Neural progenitor cell (in vitro differentiated cells): ENCODE results near the gene DCUN1D4. TPM values are rescaled to one million over a fixed set of nuclear protein-coding genes. Genes with fewer than 3 reads are reported as not detected.

ENCODE experiments used
- DNase-seq: peaks from one replicate; pipeline ENCODE4 v3.0.0-alpha.2; 2016; ENCODE audit warnings: low spot score
- H2AFZ ChIP-seq: fragments of 200-600 bp; sonication (generic); replicated peaks from 2 replicates; pipeline ENCODE4 v1.6.1; 2016; ENCODE audit warnings: antibody characterized with exemption
- H3F3A ChIP-seq: fragments of 200-600 bp; sonication (generic); 2 replicates; pipeline ENCODE4 v1.6.1; 2016; ENCODE audit warnings: antibody characterized with exemption, low read depth
- H3K27ac ChIP-seq: fragments of 200-600 bp; sonication (generic); 2 replicates; pipeline ENCODE4 v1.5.1; 2016; ENCODE audit warnings: mild to moderate bottlenecking
- H3K27me3 ChIP-seq: fragments of 200-600 bp; sonication (generic); 2 replicates; pipeline ENCODE4 v1.6.1; 2016; ENCODE audit warnings: mild to moderate bottlenecking, moderate library complexity
- H3K36me3 ChIP-seq: fragments of 200-600 bp; sonication (generic); 2 replicates; pipeline ENCODE4 v1.5.1; 2016
- H3K4me1 ChIP-seq: fragments of 200-600 bp; sonication (generic); 2 replicates; pipeline ENCODE4 v1.6.1; 2016; ENCODE audit warnings: mixed run types
- H3K4me2 ChIP-seq: fragments of 200-600 bp; sonication (generic); 2 replicates; pipeline ENCODE4 v1.6.1; 2016
- H3K4me3 ChIP-seq: fragments of 200-600 bp; sonication (generic); 2 replicates; pipeline ENCODE4 v1.5.1; 2016
- H3K79me2 ChIP-seq: fragments of 200-600 bp; sonication (generic); 2 replicates; pipeline ENCODE4 v1.6.1; 2016; ENCODE audit warnings: low read depth
- H3K9ac ChIP-seq: fragments of 200-600 bp; sonication (generic); 2 replicates; pipeline ENCODE4 v1.6.1; 2016
- H3K9me3 ChIP-seq: fragments of 200-600 bp; sonication (generic); 2 replicates; pipeline ENCODE4 v1.5.1; 2016; ENCODE audit warnings: low read depth
- H4K20me1 ChIP-seq: fragments of 200-600 bp; sonication (generic); 2 replicates; pipeline ENCODE4 v1.6.1; 2016; ENCODE audit warnings: low read depth
- H3K27ac Mint-ChIP-seq: 3 replicates; pipeline ENCODE4 v1.8.0; 2021; ENCODE audit warnings: mixed read lengths
- H3K27me3 Mint-ChIP-seq: 2 replicates; pipeline ENCODE4 v1.8.0; 2022; ENCODE audit warnings: low read depth, mild to moderate bottlenecking, inconsistent platforms, moderate library complexity, mixed read lengths; ENCODE audit not compliant: insufficient read depth
- H3K36me3 Mint-ChIP-seq: 3 replicates; pipeline ENCODE4 v1.8.0; 2021; ENCODE audit warnings: mixed read lengths
- H3K4me1 Mint-ChIP-seq: 3 replicates; pipeline ENCODE4 v1.8.0; 2021; ENCODE audit warnings: mixed read lengths
- H3K4me3 Mint-ChIP-seq: 3 replicates; pipeline ENCODE4 v1.8.0; 2021; ENCODE audit warnings: mild to moderate bottlenecking, moderate library complexity, mixed read lengths
- H3K9me3 Mint-ChIP-seq: 3 replicates; pipeline ENCODE4 v1.8.0; 2020; ENCODE audit warnings: mixed read lengths
- CTCF ChIP-seq: fragments of 200-600 bp; sonication (generic); IDR thresholded peaks from 2 replicates; pipeline ENCODE4 v1.5.1; 2017; ENCODE audit warnings: antibody characterized with exemption, mild to moderate bottlenecking
- EZH2 ChIP-seq: fragments of 200-600 bp; sonication (generic); IDR thresholded peaks from 2 replicates; pipeline ENCODE4 v1.6.1; 2017; ENCODE audit warnings: antibody characterized with exemption, mild to moderate bottlenecking, moderate library complexity
- EZH2phosphoT487 ChIP-seq: fragments of 200-600 bp; sonication (generic); IDR thresholded peaks from 2 replicates; pipeline ENCODE4 v1.6.1; 2017; ENCODE audit warnings: antibody characterized with exemption
- total RNA-seq: library from RNA; depleted of rRNA; stranded (reverse); fragments of >200 nt; gene quantifications from 2 replicates; pipeline ENCODE4 v1.2.3, GENCODE V29; 2015; ENCODE audit warnings: low replicate concordance

DCUN1D4 gene
- total RNA-seq, 1 donor from 2014 or later, result 180 TPM

- Mint-ChIP-seq H3K27ac (no peak overlapping the region), H3K4me1 (peaks cover 68% of the 10 kb centered on the region), H3K36me3 (peaks cover 5% of the 10 kb centered on the region), H3K27me3 (peaks cover 6% of the 10 kb centered on the region), H3K9me3 (no peaks in the 10 kb centered on the region), H3K4me3 (no peak overlapping the region)
- Histone ChIP-seq H2AFZ (no peak overlapping the region), H3K36me3 (no peaks in the 10 kb centered on the region), H3K9me3 (no peaks in the 10 kb centered on the region), H3K4me3 (no peak overlapping the region), H4K20me1 (peaks cover 78% of the 10 kb centered on the region), H3K4me2 (peak overlapping the region; percentile 87), H3K9ac (no peak overlapping the region), H3K27me3 (no peaks in the 10 kb centered on the region), H3K4me1 (peaks cover 93% of the 10 kb centered on the region), H3K27ac (peak overlapping the region; percentile 83), H3F3A (peaks cover 59% of the 10 kb centered on the region), H3K79me2 (peaks cover 100% of the 10 kb centered on the region)
- TF ChIP-seq EZH2phosphoT487 (no peak), CTCF (no peak), EZH2 (no peak)
- no peak for DNase-seq
Measured at GRCh38 chr4:51849430-51849829, 6.5 kb downstream of the DCUN1D4 start.

GRCh38 chr4:51850294-51850693, 7.3 kb downstream of the DCUN1D4 start:
- Histone ChIP-seq H3F3A (peaks cover 59% of the 10 kb centered on the region), H3K9ac (peak overlapping the region; percentile 10), H3K4me3 (no peak overlapping the region), H2AFZ (no peak overlapping the region), H3K4me1 (peaks cover 99% of the 10 kb centered on the region), H3K79me2 (peaks cover 100% of the 10 kb centered on the region), H3K36me3 (no peaks in the 10 kb centered on the region), H3K9me3 (no peaks in the 10 kb centered on the region), H4K20me1 (peaks cover 79% of the 10 kb centered on the region), H3K27ac (peak overlapping the region; percentile 83), H3K4me2 (peak overlapping the region; percentile 87), H3K27me3 (no peaks in the 10 kb centered on the region)
- no peak overlapping the region for H3K4me3 Mint-ChIP-seq
- peaks cover 63% of the 10 kb centered on the region for H3K4me1 Mint-ChIP-seq
- TF ChIP-seq EZH2phosphoT487, result no peak
- TF ChIP-seq EZH2, result no peak
- TF ChIP-seq CTCF, result no peak
- no peak for DNase-seq
- peaks cover 6% of the 10 kb centered on the region for H3K27me3 Mint-ChIP-seq
- no peak overlapping the region for H3K27ac Mint-ChIP-seq
- H3K36me3 Mint-ChIP-seq, result peaks cover 9% of the 10 kb centered on the region
- no peaks in the 10 kb centered on the region for H3K9me3 Mint-ChIP-seq

- no peak overlapping the region for H2AFZ ChIP-seq
- H3K4me3 Mint-ChIP-seq, result no peak overlapping the region
- peak; percentile 10 for DNase-seq
- H3K27ac Mint-ChIP-seq, result peak overlapping the region; percentile 43
- no peaks in the 10 kb centered on the region for H3K9me3 ChIP-seq
- no peaks in the 10 kb centered on the region for H3K36me3 ChIP-seq
- peaks cover 55% of the 10 kb centered on the region for H3K4me1 Mint-ChIP-seq
- H3K36me3 Mint-ChIP-seq, result peaks cover 10% of the 10 kb centered on the region
- H3K9ac ChIP-seq, result no peak overlapping the region
- peaks cover 78% of the 10 kb centered on the region for H4K20me1 ChIP-seq
- peak overlapping the region; percentile 87 for H3K4me2 ChIP-seq
- H3F3A ChIP-seq, result peaks cover 59% of the 10 kb centered on the region
- TF ChIP-seq CTCF (no peak), EZH2 (no peak)
- H3K4me1 ChIP-seq, result peaks cover 99% of the 10 kb centered on the region
- H3K27me3 Mint-ChIP-seq, result peaks cover 6% of the 10 kb centered on the region
- no peaks in the 10 kb centered on the region for H3K27me3 ChIP-seq
- no peaks in the 10 kb centered on the region for H3K9me3 Mint-ChIP-seq
- H3K79me2 ChIP-seq, result peaks cover 100% of the 10 kb centered on the region
- peak overlapping the region; percentile 7 for H3K4me3 ChIP-seq
- H3K27ac ChIP-seq, result peak overlapping the region; percentile 83
Measured at GRCh38 chr4:51851090-51851936, 8.4 kb downstream of the DCUN1D4 start.
